Kidney (tissue), 14 donors: ENCODE data around the gene TRMO. TPM values are rescaled to one million over a fixed set of nuclear protein-coding genes. Genes with fewer than 3 reads are reported as not detected.
"Not testable (repeated sequence)": the region's sequence is repeated elsewhere in the genome, so short reads cannot be mapped to it uniquely, and the experiment has no call there.

Experiments
- DNase-seq, 5 donors: peaks; one replicate each; pipeline ENCODE4 v3.0.0-alpha.2; 2013 to 2020
- FAIRE-seq: peaks from 2 replicates; lab custom pipeline; 2012; peaks lifted over from hg19 to GRCh38; lab: Jason Lieb, UNC
- H3K27ac ChIP-seq, 2 donors: one replicate each; pipeline ENCODE4 v1.7.0; 2013; ENCODE audit warnings: low read depth in 2 of 2, low read length in 2 of 2, inconsistent platforms in 1 of 2
- H3K27me3 ChIP-seq: one replicate; pipeline ENCODE4 v1.7.1; 2013; ENCODE audit warnings: low read length, inconsistent platforms; ENCODE audit not compliant: control insufficient read depth, insufficient read depth
- H3K36me3 ChIP-seq, 3 donors: one replicate each; pipeline versions ENCODE4 v1.7.0 to v1.7.1; 2013; ENCODE audit warnings: low read length in 3 of 3, control low read depth in 1 of 3, inconsistent platforms in 1 of 3; ENCODE audit not compliant: insufficient read depth in 3 of 3, control insufficient read depth in 2 of 3
- H3K4me1 ChIP-seq, 3 donors: one replicate each; pipeline versions ENCODE4 v1.7.0 to v1.7.1; 2013; ENCODE audit warnings: low read length in 3 of 3, inconsistent platforms in 1 of 3, low read depth in 1 of 3; ENCODE audit not compliant: control insufficient read depth in 2 of 3, insufficient read depth in 2 of 3
- H3K4me3 ChIP-seq, 3 donors: one replicate each; pipeline versions ENCODE4 v1.7.0 to v1.8.1; 2013; ENCODE audit warnings: low read length in 3 of 3, control low read depth in 1 of 3, inconsistent platforms in 1 of 3
- H3K9ac ChIP-seq, 3 donors: one replicate each; pipeline versions ENCODE4 v1.7.0 to v1.7.1; 2013; ENCODE audit warnings: low read length in 3 of 3, control low read depth in 1 of 3, inconsistent platforms in 1 of 3
- H3K9me3 ChIP-seq, 3 donors: one replicate each; pipeline versions ENCODE4 v1.7.0 to v1.7.1; 2013; ENCODE audit warnings: low read length in 3 of 3, control low read depth in 1 of 3, inconsistent platforms in 1 of 3; ENCODE audit not compliant: control insufficient read depth in 2 of 3, insufficient read depth in 1 of 3
- CTCF ChIP-seq: IDR thresholded peaks from 3 replicates; pipeline ENCODE4 v1.5.1; 2012; ENCODE audit warnings: mild to moderate bottlenecking, moderate library complexity, borderline replicate concordance; ENCODE audit not compliant: insufficient read depth; ENCODE audit errors: extremely low read depth
- intact Hi-C: fragments of 100-400 bp; cut with DNase I; formaldehyde crosslinking; loops from one replicate; pipeline ENCODE4 v1.11.1; 2022
- polyA plus RNA-seq: library from polyadenylated mRNA; stranded (reverse); fragments of 350-450 nt; fragmentation: Illumina TruSeq; extraction: RNeasy Lipid Tissue Mini Kit (QIAGEN cat#74804); gene quantifications from one replicate; pipeline ENCODE4 v1.2.3, GENCODE V29; 2014; ENCODE audit warnings: low read depth, low replicate concordance; ENCODE audit not compliant: insufficient read depth
- total RNA-seq: library from RNA; stranded (reverse); fragmentation: NEBNext Ultra II Directional; extraction: Animal tissue kit (Norgen Biotek cat#: 25700); gene quantifications from one replicate; pipeline ENCODE4 v1.2.1, GENCODE V29; 2021
- donor health status: control.
- donor health status: control.
- donor health status: control.
- donor health status: control.
- donor health status: control.
- donor health status: DM: yes; HTN: yes; CAD: no.
- donor health status: Normal renal cell carcinoma (clear cell type).

The TRMO gene
- total and polyA plus RNA-seq, 2 donors from 2014 or later, result 13.1 to 20.3 TPM

DNA sequence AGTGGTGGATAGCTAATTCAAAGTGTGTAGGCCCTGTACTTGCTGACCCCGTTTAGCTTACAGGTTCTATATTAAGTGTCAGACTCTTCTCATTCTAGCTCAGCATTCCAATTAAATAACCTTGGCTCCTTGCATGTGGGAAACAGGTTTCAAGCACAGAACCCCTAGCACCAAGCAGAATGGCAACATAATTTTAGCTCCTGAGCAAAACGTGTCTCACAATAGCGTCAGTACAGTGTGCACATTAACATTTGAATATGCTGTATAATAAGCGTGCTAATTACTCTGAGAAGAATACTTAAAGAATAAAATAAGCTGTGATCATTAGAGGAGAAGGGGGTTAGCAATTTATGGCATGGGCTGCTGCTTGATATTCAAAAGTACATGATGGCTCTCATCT lies 39.8 kb upstream of the TRMO start:
- no peak for TF ChIP-seq CTCF
- FAIRE-seq (no peak), DNase-seq (no peak)
- intact Hi-C loops, result no loop called here
- H3K27ac ChIP-seq, result no peak overlapping the region
- H3K9me3 ChIP-seq, result no peaks in the 10 kb centered on the region
- no peaks in the 10 kb centered on the region for H3K4me1 ChIP-seq
- H3K4me3 ChIP-seq, result no peak overlapping the region
- no peak overlapping the region for H3K9ac ChIP-seq
- no peaks in the 10 kb centered on the region for H3K36me3 ChIP-seq
- H3K27me3 ChIP-seq, result no peaks in the 10 kb centered on the region

DNA sequence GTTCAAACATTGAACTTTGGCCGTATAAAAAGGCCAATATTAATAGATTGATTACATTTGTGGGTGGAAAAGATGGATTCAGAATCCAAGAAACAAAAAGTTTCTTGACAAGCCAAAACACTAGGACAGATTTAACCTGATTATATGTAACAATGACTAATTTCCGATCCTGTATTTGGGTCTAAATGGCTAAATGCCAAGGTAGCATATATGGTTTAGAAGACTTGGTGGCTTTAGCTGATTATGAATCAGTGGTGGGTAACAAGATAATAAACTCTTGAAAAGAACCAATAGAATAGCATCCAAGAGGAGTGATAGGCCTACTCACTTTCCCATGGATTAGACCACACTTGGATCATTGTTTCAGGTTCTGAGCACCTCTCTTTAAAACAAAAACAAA lies 39.1 kb upstream of the TRMO start:
- Histone ChIP-seq H3K9ac (no peak overlapping the region), H3K36me3 (no peaks in the 10 kb centered on the region), H3K27ac (no peak overlapping the region), H3K4me3 (no peak overlapping the region), H3K27me3 (no peaks in the 10 kb centered on the region), H3K9me3 (no peaks in the 10 kb centered on the region), H3K4me1 (no peaks in the 10 kb centered on the region)
- intact Hi-C loops, result no loop called here
- no peak for DNase-seq
- no peak for FAIRE-seq
- no peak for TF ChIP-seq CTCF

DNA sequence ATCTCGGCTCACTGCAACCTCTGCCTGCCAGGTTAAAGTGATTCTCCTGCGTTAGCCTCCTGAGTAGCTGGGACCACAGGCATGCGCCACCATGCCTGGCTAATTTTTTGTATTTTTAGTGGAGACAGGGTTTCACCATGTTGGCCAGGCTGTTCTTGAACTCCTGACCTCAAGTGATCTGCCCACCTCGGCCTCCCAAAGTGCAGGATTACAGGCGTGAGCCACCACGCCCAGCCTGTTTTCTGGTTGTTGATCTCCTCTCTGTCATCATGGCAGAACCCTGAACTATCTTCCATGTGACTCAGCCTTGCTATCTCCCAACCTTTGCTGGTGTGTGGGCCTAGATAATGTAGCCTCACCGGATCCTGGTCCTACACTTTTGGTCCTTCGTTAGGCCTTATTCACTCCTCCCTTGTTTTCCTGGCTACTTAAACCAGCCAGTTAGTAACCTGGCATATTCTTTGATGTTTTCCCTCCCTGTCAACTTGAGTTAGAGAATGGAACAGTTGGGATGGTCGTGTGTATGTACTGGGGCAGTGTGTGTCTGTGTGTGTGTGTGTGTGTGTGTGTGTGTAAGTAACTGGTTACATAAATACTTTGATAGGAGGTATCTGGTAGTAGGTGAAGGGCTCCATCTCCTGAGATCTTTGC lies 38.5 kb upstream of the TRMO start:
- H3K27ac ChIP-seq, H3K9me3 ChIP-seq, H3K4me3 ChIP-seq, H3K4me1 ChIP-seq, DNase-seq, H3K36me3 ChIP-seq, H3K27me3 ChIP-seq, H3K9ac ChIP-seq, intact Hi-C loops, FAIRE-seq: not testable (repeated sequence)

- intact Hi-C loops, result no loop called here
- no peak for FAIRE-seq
Observed at GRCh38 chr9:97959585-97959984, 37.3 kb upstream of the TRMO start.

More at GRCh38 chr9:97959585-97959984, 37.3 kb upstream of the TRMO start:
- H3K4me1 ChIP-seq, result no peaks in the 10 kb centered on the region
- no peak overlapping the region for H3K9ac ChIP-seq
- no peak for DNase-seq
- no peaks in the 10 kb centered on the region for H3K36me3 ChIP-seq
- TF ChIP-seq CTCF, result no peak
- no peaks in the 10 kb centered on the region for H3K27me3 ChIP-seq
- no peak overlapping the region for H3K4me3 ChIP-seq
- H3K27ac ChIP-seq, result no peak overlapping the region
- no peaks in the 10 kb centered on the region for H3K9me3 ChIP-seq
